HG02938 (cell line): ENCODE measurements around the gene PROS1.
"Not testable (repeated sequence)": the region's sequence is repeated elsewhere in the genome, so short reads cannot be mapped to it uniquely, and the experiment has no call there.

ENCODE experiments used
- ATAC-seq: cut with Tn5 transposase; IDR thresholded peaks from one replicate; pipeline ENCODE4 v1.9.1; 2021; ENCODE audit warnings: mild to moderate bottlenecking, moderate library complexity; ENCODE audit not compliant: unreplicated experiment

Gene PROS1

GRCh38 chr3:93904568-93904967, 69.1 kb downstream of the PROS1 start:
- ATAC-seq = no peak

DNA sequence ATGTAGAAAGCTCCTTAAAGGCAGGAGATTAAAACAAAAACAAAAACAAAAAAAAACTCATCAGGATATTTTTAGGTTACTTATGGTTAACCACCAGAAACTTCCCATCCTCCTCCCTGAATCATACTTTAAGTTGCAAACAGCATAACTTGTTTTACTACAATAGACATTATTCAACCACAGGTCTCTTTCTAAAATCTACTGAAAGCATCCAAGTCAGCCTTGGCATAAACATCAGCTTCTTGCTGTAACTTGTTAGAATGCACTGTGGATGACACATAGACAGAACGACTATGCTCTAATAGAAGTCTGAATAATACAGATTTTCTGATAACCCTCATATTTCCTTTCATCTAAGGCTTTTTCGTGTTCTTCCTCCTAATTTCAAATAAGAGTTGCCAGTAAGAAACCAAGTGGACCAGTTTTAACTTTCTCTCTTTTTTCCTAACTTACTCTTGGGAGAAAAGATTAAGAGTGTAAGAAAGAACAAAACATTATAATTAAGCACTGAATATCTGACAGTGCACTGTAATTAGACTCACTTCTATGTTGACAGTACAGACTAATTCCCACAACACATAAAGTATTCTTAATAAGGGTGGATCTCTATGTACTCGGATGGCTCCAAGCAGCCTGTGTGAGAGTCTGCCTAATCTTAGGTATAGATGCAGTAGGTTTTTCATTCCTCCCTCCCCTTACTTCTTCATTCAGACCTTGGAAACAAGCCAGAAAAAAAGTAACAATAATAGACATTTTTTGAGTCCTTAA, 95.3 kb downstream of the PROS1 start:
- ATAC-seq = not testable (repeated sequence)

DNA sequence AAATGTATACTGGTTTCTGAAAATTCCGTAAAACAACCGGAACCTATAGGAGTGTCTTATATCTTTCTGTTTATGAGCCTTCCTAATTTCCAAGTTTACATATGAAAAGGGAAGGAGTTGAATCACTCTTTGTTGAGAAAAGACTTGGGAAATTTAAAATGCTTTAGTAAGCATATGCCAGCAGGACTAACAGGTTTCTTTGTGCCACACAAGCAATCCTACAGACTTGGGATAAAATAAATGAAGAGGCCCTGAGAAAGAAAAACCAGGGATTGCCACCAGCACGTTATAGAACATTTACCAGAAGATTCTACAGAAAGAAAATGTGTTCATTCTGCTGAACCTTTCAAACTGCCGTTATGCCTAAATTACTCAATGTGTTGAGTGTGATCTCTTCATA, 96.3 kb downstream of the PROS1 start:
- ATAC-seq = not testable (repeated sequence)

GRCh38 chr3:93873412-93873811, 100.3 kb downstream of the PROS1 start:
- ATAC-seq = not testable (repeated sequence)

DNA sequence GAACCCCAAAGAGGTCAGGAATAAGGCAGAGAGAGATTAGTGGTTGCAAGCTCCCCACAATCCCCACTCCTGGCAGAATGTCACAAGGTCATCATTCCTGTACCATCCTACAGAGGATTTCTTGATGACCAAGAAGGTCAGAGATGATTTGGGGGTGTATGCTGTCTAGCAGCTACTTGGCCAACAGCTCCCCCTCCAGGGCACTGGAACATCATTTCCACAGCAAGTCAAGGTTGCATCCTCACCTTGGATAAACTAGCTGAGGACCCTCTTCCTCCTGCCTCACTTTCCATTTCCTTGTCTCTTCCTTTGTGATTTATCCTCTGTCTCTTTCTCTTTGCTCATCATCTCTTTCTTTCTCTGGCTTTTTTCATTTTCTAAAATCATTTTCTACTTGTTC, 106.3 kb downstream of the PROS1 start:
- ATAC-seq = no peak

GRCh38 chr3:93861017-93861416, 112.7 kb downstream of the PROS1 start:
- ATAC-seq = no peak

DNA sequence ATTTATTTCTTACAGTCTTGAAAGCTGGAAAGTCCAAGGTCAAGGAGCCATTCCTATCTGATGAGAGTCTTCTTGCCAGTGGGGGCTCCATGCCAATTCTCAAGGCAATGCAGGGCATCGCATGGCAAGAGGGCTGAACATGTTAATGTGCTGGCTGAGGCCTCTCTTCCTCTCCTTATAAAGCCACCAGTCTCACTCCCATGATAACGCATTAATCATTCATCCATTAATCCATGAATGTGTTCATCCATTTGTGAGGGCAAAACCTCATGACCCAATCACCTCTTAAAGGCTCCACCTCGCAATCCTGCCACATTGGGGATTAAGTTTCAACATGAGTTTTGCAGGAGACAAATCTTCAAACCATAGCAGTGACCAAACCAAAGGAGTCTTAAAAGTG, 118.3 kb downstream of the PROS1 start:
- ATAC-seq = no peak

- not testable (repeated sequence) for ATAC-seq
Measured at GRCh38 chr3:93852228-93852627, 121.5 kb downstream of the PROS1 start.

GRCh38 chr3:93843981-93844380, 129.7 kb downstream of the PROS1 start:
- no peak for ATAC-seq

DNA sequence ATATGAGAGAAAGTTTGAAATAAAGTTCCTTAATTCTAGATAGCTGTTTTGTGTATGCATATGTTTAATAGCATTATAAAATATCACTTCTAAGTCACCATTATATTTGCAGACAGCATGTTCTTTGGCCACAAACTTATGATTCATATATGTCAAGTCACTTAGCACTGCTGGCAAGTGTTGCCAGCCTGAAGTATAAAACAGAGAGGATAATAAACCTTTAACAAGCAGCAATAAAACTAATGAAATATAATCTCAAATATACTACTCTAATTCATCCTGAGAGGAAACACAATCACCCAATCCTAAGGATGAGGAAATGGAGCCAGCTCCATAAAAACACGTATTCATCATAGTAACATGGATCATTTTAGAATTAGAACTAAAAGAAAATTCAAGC, 134.5 kb downstream of the PROS1 start:
- not testable (repeated sequence) for ATAC-seq
